ENCODE data around the gene SEMA3D. TPM values are rescaled to one million over a fixed set of nuclear protein-coding genes. Genes with fewer than 3 reads are reported as not detected.

Gene SEMA3D
- total RNA-seq, 1 experiment from 2014 or later: 2.0 TPM

DNA sequence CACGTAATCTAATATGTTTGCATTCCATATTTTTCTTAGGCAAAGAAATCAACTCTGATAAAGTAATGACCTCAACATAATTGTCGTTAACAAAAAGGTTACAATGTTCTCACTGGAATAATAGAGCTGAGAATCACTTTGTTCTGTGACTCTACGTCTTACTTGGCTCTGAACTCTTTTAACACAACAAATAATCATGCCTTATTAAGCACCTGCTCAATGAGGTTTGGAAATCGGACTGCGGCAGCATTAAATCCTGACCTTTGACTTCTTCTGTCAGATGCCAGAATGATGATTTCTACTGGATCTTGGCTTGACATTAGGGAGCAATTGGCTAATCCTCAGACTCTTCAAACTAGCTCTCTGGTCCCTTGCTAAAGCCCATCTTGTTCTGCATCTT is 233.6 kb downstream of the SEMA3D start:
- Mint-ChIP-seq H3K27ac (ENCODE audit: unreplicated experiment) (no peak overlapping the region), H3K4me3 (ENCODE audit: low read depth, unreplicated experiment) (no peak overlapping the region), H3K27me3 (ENCODE audit: unreplicated experiment) (no peaks in the 10 kb centered on the region), H3K36me3 (ENCODE audit: insufficient read depth, unreplicated experiment) (no peaks in the 10 kb centered on the region), H3K9me3 (ENCODE audit: low read depth, unreplicated experiment) (peaks cover 2% of the 10 kb centered on the region), H3K4me1 (ENCODE audit: low read depth, unreplicated experiment) (no peaks in the 10 kb centered on the region)
- DNase-seq: no peak
- no TSS peak for BruUV-seq (replicated peaks)
- CTCF ChIA-PET: no interaction called here
- TF ChIP-seq, protein P1, sequence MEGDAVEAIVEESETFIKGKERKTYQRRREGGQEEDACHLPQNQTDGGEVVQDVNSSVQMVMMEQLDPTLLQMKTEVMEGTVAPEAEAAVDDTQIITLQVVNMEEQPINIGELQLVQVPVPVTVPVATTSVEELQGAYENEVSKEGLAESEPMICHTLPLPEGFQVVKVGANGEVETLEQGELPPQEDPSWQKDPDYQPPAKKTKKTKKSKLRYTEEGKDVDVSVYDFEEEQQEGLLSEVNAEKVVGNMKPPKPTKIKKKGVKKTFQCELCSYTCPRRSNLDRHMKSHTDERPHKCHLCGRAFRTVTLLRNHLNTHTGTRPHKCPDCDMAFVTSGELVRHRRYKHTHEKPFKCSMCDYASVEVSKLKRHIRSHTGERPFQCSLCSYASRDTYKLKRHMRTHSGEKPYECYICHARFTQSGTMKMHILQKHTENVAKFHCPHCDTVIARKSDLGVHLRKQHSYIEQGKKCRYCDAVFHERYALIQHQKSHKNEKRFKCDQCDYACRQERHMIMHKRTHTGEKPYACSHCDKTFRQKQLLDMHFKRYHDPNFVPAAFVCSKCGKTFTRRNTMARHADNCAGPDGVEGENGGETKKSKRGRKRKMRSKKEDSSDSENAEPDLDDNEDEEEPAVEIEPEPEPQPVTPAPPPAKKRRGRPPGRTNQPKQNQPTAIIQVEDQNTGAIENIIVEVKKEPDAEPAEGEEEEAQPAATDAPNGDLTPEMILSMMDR (IDR thresholded peaks at IDR 0.05; ENCODE audit: unreplicated experiment): no peak
- intact Hi-C loops (cut with micrococcal nuclease; ENCODE audit: unreplicated experiment): no loop called here

DNA sequence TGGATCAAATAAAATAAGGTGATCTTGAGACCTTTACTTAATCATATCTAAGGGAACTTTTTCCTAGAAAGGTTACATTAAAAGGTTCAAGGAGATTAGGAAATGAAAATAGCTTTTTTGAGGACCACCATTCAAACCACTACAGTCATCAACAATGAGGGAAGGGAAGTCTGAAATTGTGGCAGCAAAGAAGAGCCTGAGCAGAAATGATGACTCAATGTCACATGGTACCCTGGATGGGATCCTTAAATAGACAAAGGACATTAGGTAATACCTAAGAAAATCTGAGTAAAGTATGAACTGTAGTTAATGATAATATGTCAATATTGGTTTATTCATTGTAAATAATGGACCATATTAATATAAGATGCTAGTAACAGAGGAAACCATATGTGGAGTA is 236.0 kb downstream of the SEMA3D start:
- intact Hi-C loops (cut with micrococcal nuclease; ENCODE audit: unreplicated experiment): no loop called here

DNA sequence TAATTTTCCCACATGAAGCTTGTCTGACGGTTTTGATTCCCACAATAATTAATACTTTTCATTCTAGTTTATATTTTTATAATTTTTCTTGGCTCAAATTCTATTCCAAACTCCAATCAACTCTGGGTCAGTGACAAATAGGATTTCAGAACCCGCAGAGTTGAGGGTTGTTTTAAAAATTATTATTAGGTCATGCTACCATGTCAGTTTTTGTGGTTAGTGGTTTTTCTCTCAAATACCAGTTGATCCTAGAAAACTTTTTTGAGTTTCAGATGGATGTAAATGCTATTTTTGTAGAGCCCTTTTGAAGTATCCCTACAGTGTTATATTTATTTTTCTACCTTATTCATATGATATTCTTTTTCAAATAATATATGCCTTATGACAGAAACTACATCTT is 237.4 kb downstream of the SEMA3D start:
- TF ChIP-seq, protein P1 (IDR thresholded peaks at IDR 0.05; ENCODE audit: unreplicated experiment): no peak
- DNase-seq: no peak
- CTCF ChIA-PET: no interaction called here
- Mint-ChIP-seq H3K27me3 (ENCODE audit: unreplicated experiment) (no peaks in the 10 kb centered on the region), H3K27ac (ENCODE audit: unreplicated experiment) (no peak overlapping the region), H3K36me3 (ENCODE audit: insufficient read depth, unreplicated experiment) (no peaks in the 10 kb centered on the region), H3K4me1 (ENCODE audit: low read depth, unreplicated experiment) (no peaks in the 10 kb centered on the region), H3K4me3 (ENCODE audit: low read depth, unreplicated experiment) (no peak overlapping the region), H3K9me3 (ENCODE audit: low read depth, unreplicated experiment) (peaks cover 2% of the 10 kb centered on the region)
- intact Hi-C loops (cut with micrococcal nuclease; ENCODE audit: unreplicated experiment): no loop called here
- BruUV-seq (replicated peaks): no TSS peak

More for the DNA sequence above, 236.0 kb downstream of the SEMA3D start:
- Mint-ChIP-seq H3K4me3 (ENCODE audit: low read depth, unreplicated experiment) (no peak overlapping the region), H3K27ac (ENCODE audit: unreplicated experiment) (no peak overlapping the region), H3K36me3 (ENCODE audit: insufficient read depth, unreplicated experiment) (no peaks in the 10 kb centered on the region), H3K27me3 (ENCODE audit: unreplicated experiment) (no peaks in the 10 kb centered on the region), H3K9me3 (ENCODE audit: low read depth, unreplicated experiment) (peaks cover 2% of the 10 kb centered on the region), H3K4me1 (ENCODE audit: low read depth, unreplicated experiment) (no peaks in the 10 kb centered on the region)
- CTCF ChIA-PET: no interaction called here
- no peak for DNase-seq
- TF ChIP-seq, protein P1 (IDR thresholded peaks at IDR 0.05; ENCODE audit: unreplicated experiment): no peak
- no TSS peak for BruUV-seq (replicated peaks)

DNA sequence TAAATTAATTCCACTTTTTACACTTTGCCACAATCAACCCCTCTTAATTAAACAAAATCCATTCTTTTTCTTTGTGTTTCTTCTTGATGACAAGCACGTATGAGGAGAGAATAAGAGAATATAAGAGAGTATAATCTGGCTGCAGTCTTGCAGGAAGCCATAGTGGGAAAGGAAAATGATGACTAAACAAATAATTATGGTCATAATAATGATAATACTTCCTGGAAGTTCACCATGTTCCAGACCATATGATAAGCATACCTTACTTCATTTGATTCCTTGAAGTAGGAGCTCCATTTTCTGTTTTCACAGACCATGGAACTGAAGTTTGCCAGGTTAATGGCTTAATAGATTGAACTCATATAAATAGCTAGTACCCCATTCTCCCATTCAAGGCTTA is 237.8 kb downstream of the SEMA3D start:
- intact Hi-C loops (cut with micrococcal nuclease; ENCODE audit: unreplicated experiment): no loop called here
- Mint-ChIP-seq H3K9me3 (ENCODE audit: low read depth, unreplicated experiment) (peaks cover 2% of the 10 kb centered on the region), H3K4me1 (ENCODE audit: low read depth, unreplicated experiment) (no peaks in the 10 kb centered on the region), H3K27me3 (ENCODE audit: unreplicated experiment) (no peaks in the 10 kb centered on the region), H3K27ac (ENCODE audit: unreplicated experiment) (no peak overlapping the region), H3K4me3 (ENCODE audit: low read depth, unreplicated experiment) (no peak overlapping the region), H3K36me3 (ENCODE audit: insufficient read depth, unreplicated experiment) (no peaks in the 10 kb centered on the region)
- CTCF ChIA-PET: no interaction called here
- BruUV-seq (replicated peaks): no TSS peak
- no peak for DNase-seq
- TF ChIP-seq, protein P1 (IDR thresholded peaks at IDR 0.05; ENCODE audit: unreplicated experiment): no peak
